GM20000 (cell line): ENCODE measurements around the gene RASA3.
A peak's percentile ranks its signal among the peaks of the same experiment; 100 is the strongest.

ENCODE experiments used
- DNase-seq: peaks from one replicate; pipeline ENCODE4 v3.0.0; 2012; ENCODE audit warnings: low spot score
- CTCF ChIP-seq: IDR thresholded peaks from 2 replicates; pipeline ENCODE4 v1.5.1; 2012; ENCODE audit warnings: mild to moderate bottlenecking, control low read depth; ENCODE audit errors: extremely low read depth, missing control alignments

The RASA3 gene

DNA sequence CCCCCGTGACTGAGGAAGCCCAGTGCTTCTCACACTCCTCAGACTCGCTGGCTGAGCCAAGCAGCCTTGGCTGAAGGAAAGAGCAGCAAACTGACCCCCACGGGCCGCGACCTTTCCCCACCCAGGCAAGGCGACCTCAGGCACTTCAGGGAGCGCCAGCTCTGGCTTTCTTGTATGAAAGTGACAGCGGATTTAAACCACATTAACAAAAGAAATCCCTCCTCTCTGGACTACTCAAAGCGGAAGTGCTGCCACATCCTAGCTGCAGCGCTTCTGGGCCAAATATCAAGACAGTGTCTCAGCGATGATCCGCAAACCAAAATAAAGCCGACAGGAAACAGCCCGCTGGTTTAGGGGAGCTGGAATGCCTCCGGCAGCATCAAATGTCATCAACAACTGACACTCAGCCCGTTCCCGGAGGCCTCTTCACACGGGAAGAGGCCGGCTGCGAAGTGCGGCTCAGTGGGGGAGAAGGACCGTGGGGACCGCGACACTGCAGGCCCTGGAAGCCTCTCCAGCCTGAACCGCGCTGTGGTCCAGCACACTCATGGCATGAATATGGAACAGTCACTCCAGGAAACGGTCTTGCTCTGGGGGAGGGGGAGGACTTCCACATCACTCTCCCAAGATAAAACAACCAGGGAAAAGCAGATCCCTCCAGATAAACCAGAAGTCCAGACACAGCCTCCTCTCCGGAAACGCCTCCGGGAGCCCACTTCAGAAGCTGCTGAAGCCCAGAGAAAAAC, 1.4 kb downstream of the RASA3 start:
- peak; percentile 71 for DNase-seq
- TF ChIP-seq CTCF: no peak

DNA sequence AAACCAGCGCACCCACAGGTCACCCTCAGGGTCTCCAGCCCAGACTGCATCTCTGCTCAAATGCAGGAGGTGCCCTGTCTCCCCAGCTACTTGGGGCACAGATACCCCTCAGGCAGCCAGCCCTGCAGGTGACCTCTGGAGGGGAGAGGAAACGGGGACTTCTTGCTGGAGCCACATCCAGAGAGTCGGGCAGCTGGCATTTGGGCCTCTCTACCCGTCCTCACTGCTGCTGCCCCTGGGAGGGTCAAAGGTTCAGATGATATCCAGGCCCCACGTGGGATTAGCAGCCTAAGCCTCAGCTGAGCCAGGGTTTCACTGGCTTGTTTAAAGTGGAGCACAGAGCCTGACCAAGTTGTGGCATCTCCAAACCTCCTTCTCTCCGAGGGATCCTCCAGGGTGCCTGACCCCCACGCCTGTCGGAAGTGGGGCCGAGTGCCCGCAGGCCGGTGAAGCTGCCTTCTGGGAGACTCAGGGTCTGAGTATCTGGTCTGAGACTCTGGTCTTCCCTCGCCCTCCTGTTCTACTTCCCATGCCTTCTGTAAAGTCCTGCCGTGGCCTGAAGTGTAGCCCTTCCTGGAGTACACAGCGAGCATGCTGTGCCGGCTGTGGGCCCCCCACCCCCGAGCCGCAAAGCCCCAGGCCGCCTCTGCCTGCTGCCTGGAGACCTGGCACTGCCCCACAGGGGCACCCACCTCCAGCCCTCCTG, 2.1 kb downstream of the RASA3 start:
- TF ChIP-seq CTCF: no peak
- no peak for DNase-seq

- no peak for TF ChIP-seq CTCF
- no peak for DNase-seq
Measured at GRCh38 chr13:114129649-114130062, 2.8 kb downstream of the RASA3 start.

DNA sequence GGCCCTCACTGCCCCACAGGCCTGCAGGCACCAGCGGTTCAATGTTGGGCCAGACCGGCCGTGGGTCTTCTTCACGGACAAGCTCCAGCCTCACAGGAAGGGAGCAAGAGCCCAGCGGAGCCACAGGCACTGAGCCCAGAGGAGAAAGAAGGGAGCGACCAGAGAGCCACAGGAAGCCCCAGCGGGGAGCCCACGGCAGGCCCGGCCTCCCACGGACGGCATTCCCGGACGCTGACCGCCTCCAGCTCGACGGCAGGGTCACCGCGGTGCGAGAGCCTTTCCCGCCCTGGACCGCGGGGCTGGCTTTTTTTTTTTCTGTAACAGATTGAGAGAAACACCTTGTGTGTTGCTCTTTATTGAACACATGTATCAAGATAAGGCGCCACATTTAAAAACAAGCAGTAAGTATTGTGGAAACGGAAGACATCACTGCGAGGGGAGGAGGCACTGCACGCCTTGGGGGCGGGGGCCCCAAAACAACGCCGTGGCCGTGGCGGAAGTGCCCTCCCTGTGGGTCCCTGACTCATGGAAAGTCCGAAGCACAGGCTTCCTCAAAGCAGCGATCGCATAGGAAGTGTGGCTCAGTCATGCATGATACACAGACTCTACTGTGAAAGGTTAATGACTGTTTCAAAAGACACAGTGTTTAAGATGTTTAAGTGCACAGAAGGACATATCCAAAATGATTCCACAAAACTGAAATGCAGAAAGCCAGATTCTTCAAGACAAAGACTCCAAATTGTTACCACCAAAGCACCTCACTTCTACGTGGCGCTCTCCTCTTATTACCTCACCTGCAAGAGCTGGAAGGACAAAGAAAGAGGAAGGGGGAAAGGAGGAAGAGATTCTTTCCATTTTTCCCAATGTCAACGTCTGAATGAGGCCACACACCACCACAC, 3.5 kb downstream of the RASA3 start:
- peak; percentile 95 for DNase-seq
- no peak for TF ChIP-seq CTCF

DNA sequence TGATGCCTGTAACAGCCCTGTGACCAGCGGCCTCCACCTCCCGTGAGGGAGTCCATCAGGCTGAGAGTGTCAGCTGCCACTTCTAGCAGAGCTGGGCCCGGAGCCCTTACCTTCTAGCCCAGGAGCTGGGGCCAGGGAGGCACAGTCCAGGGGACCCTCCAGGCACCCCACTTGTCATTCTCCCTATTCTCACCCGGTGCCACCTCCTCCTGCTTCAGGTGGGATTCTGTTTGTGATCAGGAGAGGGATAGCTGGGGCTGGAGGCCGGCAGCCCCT, 4.1 kb downstream of the RASA3 start:
- TF ChIP-seq CTCF: no peak
- no peak for DNase-seq

DNA sequence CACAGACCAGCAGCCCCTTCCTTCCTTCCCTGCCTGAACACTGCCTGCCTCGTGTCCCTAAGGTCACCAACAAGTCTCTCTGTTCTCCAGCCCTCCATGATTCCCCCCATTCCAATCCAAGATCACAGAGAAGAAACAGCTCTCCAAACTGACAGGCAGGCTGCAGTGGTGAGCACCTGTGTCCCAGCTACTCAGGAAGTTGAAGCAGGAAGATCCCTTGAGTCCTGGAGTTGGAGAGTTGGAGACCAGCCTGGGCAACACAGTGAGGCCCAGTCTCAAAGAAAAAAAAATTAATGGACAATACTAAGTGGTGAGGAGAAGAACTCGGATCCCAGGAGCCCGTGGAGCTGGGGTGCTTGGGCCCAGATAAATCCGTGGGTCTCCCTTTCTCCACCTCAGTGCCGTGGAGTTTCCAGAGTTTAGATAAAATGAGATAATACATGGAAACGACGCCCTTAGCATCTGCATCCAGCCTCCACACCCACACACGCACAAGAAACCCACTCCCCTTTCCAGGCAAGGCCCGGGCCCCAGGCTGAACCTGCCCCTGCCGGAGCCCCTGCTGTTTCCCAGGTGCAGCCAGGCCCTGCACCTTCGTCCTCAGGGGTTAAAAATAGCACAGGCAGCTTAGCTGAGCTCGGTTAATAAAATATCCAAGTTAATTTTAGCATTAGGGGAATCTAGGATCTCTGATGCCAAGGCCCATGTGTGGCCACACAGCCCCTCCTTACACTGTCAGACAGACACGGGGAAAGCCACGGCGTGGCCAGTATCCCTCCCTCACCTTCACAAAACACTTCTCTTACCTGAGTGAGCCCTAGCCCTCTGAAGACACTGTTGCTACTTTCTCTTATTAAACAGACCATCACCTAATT, 4.7 kb downstream of the RASA3 start:
- no peak for TF ChIP-seq CTCF
- DNase-seq: no peak
